A549 (cell line): ENCODE measurements around the gene CLEC16A. TPM values are rescaled to one million over a fixed set of nuclear protein-coding genes. Genes with fewer than 3 reads are reported as not detected.

ENCODE experiments used
- ATAC-seq, 2 experiments: fragments of 200-7000 bp in 1 of 2; fragments of >200 bp in 1 of 2; cut with Nextera tagmentation in 1 of 2; cut with Tn5 transposase in 1 of 2; 3 replicates each; pipeline versions ENCODE4 v1.8.0 to v1.9.1; 2018 to 2020; ENCODE audit warnings: mild to moderate bottlenecking in 1 of 2, moderate library complexity in 1 of 2
- CTCF ChIA-PET: fragments of 300-600 bp; sonication (Branson Sonifier 250); formaldehyde crosslinking; extraction: SDS; loops from one replicate; lab custom pipeline; 2021; ENCODE audit warnings: antibody characterized with exemption, inconsistent platforms; lab: Yijun Ruan, JAX
- POLR2A ChIA-PET: fragments of 350-600 bp; formaldehyde crosslinking; extraction: SDS; loops from one replicate; lab custom pipeline; 2021; ENCODE audit warnings: antibody characterized with exemption, inconsistent platforms; lab: Yijun Ruan, JAX
- DNase-seq, 2 experiments: peaks; one replicate each; pipeline versions ENCODE4 v3.0.0 to v3.0.0-alpha.2; 2011 to 2016; ENCODE audit warnings: low read depth in 1 of 2, low spot score in 1 of 2
- FAIRE-seq: peaks from 2 replicates; lab custom pipeline; 2011; peaks lifted over from hg19 to GRCh38; lab: Jason Lieb, UNC
- H3K27ac ChIP-seq, 2 experiments: fragments of >200 bp; sonication (Bioruptor Twin); formaldehyde crosslinking; 3 replicates each; pipeline ENCODE4 v1.5.1; 2016 to 2017
- H3K4me1 ChIP-seq: fragments of >200 bp; sonication (Bioruptor Twin); formaldehyde crosslinking; 3 replicates; pipeline ENCODE4 v1.6.1; 2016
- H3K4me2 ChIP-seq: fragments of >200 bp; sonication (Bioruptor Twin); formaldehyde crosslinking; 3 replicates; pipeline ENCODE4 v1.6.1; 2016
- H3K4me3 ChIP-seq: fragments of >200 bp; sonication (Bioruptor Twin); formaldehyde crosslinking; 3 replicates; pipeline ENCODE4 v1.5.1; 2016
- H3K9me3 ChIP-seq: fragments of >200 bp; sonication (Bioruptor Twin); formaldehyde crosslinking; 3 replicates; pipeline ENCODE4 v1.6.1; 2016
- BCL3 ChIP-seq: fragments of >200 bp; sonication (Bioruptor Twin); formaldehyde crosslinking; IDR thresholded peaks from 3 replicates; pipeline ENCODE4 v1.6.1; 2016
- BHLHE40 ChIP-seq: IDR thresholded peaks from 2 replicates; pipeline ENCODE4 v1.6.1; 2012; ENCODE audit warnings: low read depth, low read length, inconsistent platforms
- CEBPB ChIP-seq, 2 experiments: fragments of >200 bp in 1 of 2; sonication (Bioruptor Twin) in 1 of 2; formaldehyde crosslinking in 1 of 2; IDR thresholded peaks; 2 replicates each; pipeline ENCODE4 v1.6.1; 2012 to 2016
- ESRRA ChIP-seq: fragments of 150-350 bp; IDR thresholded peaks from 2 replicates; pipeline ENCODE4 v1.6.1; 2014; ENCODE audit warnings: mild to moderate bottlenecking, low read length, borderline replicate concordance
- HEYL ChIP-seq: fragments of 250-450 bp; sonication (Bioruptor Pico); IDR thresholded peaks from 2 replicates; pipeline ENCODE4 v1.8.0; 2021; ENCODE audit warnings: mild to moderate bottlenecking, moderate library complexity
- HOXA7 ChIP-seq: fragments of 250-450 bp; sonication (Bioruptor Pico); IDR thresholded peaks from 2 replicates; pipeline ENCODE4 v1.5.0; 2020; ENCODE audit warnings: mild to moderate bottlenecking, moderate library complexity
- HOXB5 ChIP-seq: fragments of 250-450 bp; sonication (Bioruptor Pico); IDR thresholded peaks from 2 replicates; pipeline ENCODE4 v1.5.0; 2020; ENCODE audit warnings: mild to moderate bottlenecking, moderate library complexity
- JUN ChIP-seq, 2 experiments: fragments of >200 bp; sonication (Bioruptor Twin); formaldehyde crosslinking; IDR thresholded peaks; 2 replicates in 1 of 2; 3 replicates in 1 of 2; pipeline ENCODE4 v1.6.1; 2016 to 2017
- KDM1A ChIP-seq: fragments of 200-600 bp; sonication (generic); IDR thresholded peaks from 2 replicates; pipeline ENCODE4 v1.6.1; 2016; ENCODE audit warnings: low read depth, mild to moderate bottlenecking
- NPAS2 ChIP-seq: fragments of 250-450 bp; sonication (Bioruptor Pico); IDR thresholded peaks from 2 replicates; pipeline ENCODE4 v1.8.0; 2022; ENCODE audit warnings: mild to moderate bottlenecking, moderate library complexity, borderline replicate concordance
- PBX3 ChIP-seq: IDR thresholded peaks from 2 replicates; pipeline ENCODE4 v1.6.1; 2012
- RAD21 ChIP-seq, 2 experiments: fragments of >200 bp in 1 of 2; sonication (Bioruptor Twin) in 1 of 2; formaldehyde crosslinking in 1 of 2; IDR thresholded peaks in 1 of 2; conservative IDR thresholded peaks in 1 of 2; 2 replicates in 1 of 2; 3 replicates in 1 of 2; pipeline ENCODE4 v1.6.1; 2012 to 2018; ENCODE audit warnings: inconsistent platforms in 1 of 2
- REST ChIP-seq: fragments of 200-600 bp; sonication (generic); IDR thresholded peaks from 2 replicates; pipeline ENCODE4 v1.6.1; 2016; ENCODE audit warnings: antibody characterized with exemption, mild to moderate bottlenecking, moderate library complexity
- TP53 ChIP-seq: fragments of 250-450 bp; sonication (Bioruptor Pico); IDR thresholded peaks from 2 replicates; pipeline ENCODE4 v1.5.0; 2021; ENCODE audit warnings: mild to moderate bottlenecking, moderate library complexity
- USF2 ChIP-seq: fragments of 450-650 bp; IDR thresholded peaks from 2 replicates; pipeline ENCODE4 v1.6.1; 2014; ENCODE audit warnings: antibody characterized with exemption
- WGBS: methylation state at CpG from one replicate; pipeline ENCODE4 v1.1.6; 2017; ENCODE audit errors: missing lambda C conversion rate; 5-methylcytosine and 5-hydroxymethylcytosine counted together
- polyA plus RNA-seq, 4 experiments: library from polyadenylated mRNA; depleted of rRNA in 3 of 4; stranded (reverse); fragments of >200 nt; fragmentation: RNase III in 1 of 4; extraction: RNeasy Plus Mini Kit Qiagen cat#74134 plus additional on column Dnase treatment in 1 of 4; gene quantifications; 2 replicates in 3 of 4; 3 replicates in 1 of 4; pipeline ENCODE4 v1.2.3, GENCODE V29; 2011 to 2017

CLEC16A gene
- polyA plus RNA-seq, 2 of the 4 experiments (the other 2 are of a cell fraction) = 8.3 to 10.4 TPM

GRCh38 chr16:11051879-11052808 is 107.8 kb downstream of the CLEC16A start:
- no peak overlapping the region for H3K27ac ChIP-seq
- ATAC-seq = no peak
- no peak overlapping the region for H3K4me3 ChIP-seq
- ChIA-PET CTCF (interaction anchor here (0.9 to 1.3 kb wide), 2 partner anchors 14 to 15 kb away, joined by 3 to 4 read pairs; no protein-coding TSS in a partner anchor), POLR2A (no interaction called here)
- no peak for FAIRE-seq
- WGBS = 85% methylated on average over 17 of the region's 17 CpGs
- H3K4me1 ChIP-seq = peaks cover 20% of the 10 kb centered on the region
- H3K9me3 ChIP-seq = no peaks in the 10 kb centered on the region
- no peak for DNase-seq
- H3K4me2 ChIP-seq = no peak overlapping the region
- no peak for TF ChIP-seq KDM1A
- TF ChIP-seq USF2 = no peak
- no peak for TF ChIP-seq JUN (IDR thresholded peaks at IDR 0.05)
- no peak for TF ChIP-seq RAD21 (conservative IDR thresholded peaks at IDR 0.05 in 1 of 2, IDR thresholded peaks at IDR 0.05 in 1 of 2)
- TF ChIP-seq TP53 (CRISPR knock-in tag) = no peak
- TF ChIP-seq HEYL (CRISPR knock-in tag) = no peak
- no peak for TF ChIP-seq BHLHE40
- TF ChIP-seq, all 56 proteins: peak for 0

- ATAC-seq (no peak), DNase-seq (no peak), FAIRE-seq (no peak)
- no peak for TF ChIP-seq HOXB5 (CRISPR knock-in tag)
- no peak for TF ChIP-seq KDM1A
- no peak for TF ChIP-seq HOXA7 (CRISPR knock-in tag)
- TF ChIP-seq ESRRA = no peak
- CTCF ChIA-PET = interaction anchor here (1.0 to 1.2 kb wide), 2 partner anchors 10 to 87 kb away, joined by 3 to 4 read pairs; no protein-coding TSS in a partner anchor
- POLR2A ChIA-PET = interaction anchor here (0.6 kb wide), 1 partner anchor 67 kb away, joined by 3 read pairs; no protein-coding TSS in a partner anchor
- H3K4me1 ChIP-seq = peaks cover 24% of the 10 kb centered on the region
- H3K4me3 ChIP-seq = no peak overlapping the region
- H3K27ac ChIP-seq = 0 out of 6 replicates have a peak overlapping the region, but pooled peaks of 1 of the 2 experiments have one; percentile 0
- H3K4me2 ChIP-seq = no peak overlapping the region
- WGBS = 90% methylated on average over 6 of the region's 6 CpGs
- no peaks in the 10 kb centered on the region for H3K9me3 ChIP-seq
Observed at GRCh38 chr16:11053916-11054460, 109.6 kb downstream of the CLEC16A start.

- DNase-seq (no peak), FAIRE-seq (no peak), ATAC-seq (no peak)
- ChIA-PET CTCF (interaction anchor here (1.5 kb wide), 2 partner anchors 92 to 93 kb away, joined by 6 to 9 read pairs; no protein-coding TSS in a partner anchor), POLR2A (no interaction called here)
- TF ChIP-seq CEBPB (IDR thresholded peaks at IDR 0.05) (0 out of 4 replicates have a peak, but pooled peaks of 1 of the 2 experiments have one; percentile 25), REST (no peak), TP53 (CRISPR knock-in tag) (no peak), NPAS2 (no peak), PBX3 (no peak), BCL3 (no peak)
- Histone ChIP-seq H3K4me2 (peak overlapping the region; percentile 36; the same call in 2 of the 3 replicates), H3K9me3 (no peaks in the 10 kb centered on the region), H3K4me1 (peaks cover 16% of the 10 kb centered on the region; the same call in 2 of the 3 replicates), H3K4me3 (no peak overlapping the region), H3K27ac (peak overlapping the region; percentile 64 to 72; a peak in 5 of 6 replicates)
- 75% methylated on average over 11 of the region's 11 CpGs for WGBS
Observed at GRCh38 chr16:11056090-11056992, 112.0 kb downstream of the CLEC16A start.
